Hippocampal formation (tissue), 2 donors: Measurements from ENCODE around the gene IL1RN.
A peak's percentile ranks its signal among the peaks of the same experiment; 100 is the strongest.
"Not testable (repeated sequence)": the region's sequence is repeated elsewhere in the genome, so short reads cannot be mapped to it uniquely, and the experiment has no call there.

Source experiments
- DNase-seq, 2 donors: peaks; one replicate each; lab custom pipeline; 2025; lab: John Stamatoyannopoulos, UW

Gene IL1RN

GRCh38 chr2:113126845-113127645, at the start of gene IL1RN:
IL1RN (plus strand) TSS chr2:113127598; CDS start chr2:113127625, 27 bp downstream.
- DNase-seq: no peak

GRCh38 chr2:113077921-113078320, 49.5 kb upstream of the IL1RN start:
- DNase-seq: no peak

GRCh38 chr2:113078350-113078839, 49.0 kb upstream of the IL1RN start:
- no peak for DNase-seq

GRCh38 chr2:113079131-113079530, 48.3 kb upstream of the IL1RN start:
- DNase-seq: no peak

GRCh38 chr2:113080134-113080533, 47.3 kb upstream of the IL1RN start:
- DNase-seq: no peak

- no peak for DNase-seq
These were observed 45.7 kb upstream of the IL1RN start for GRCh38 chr2:113081488-113082210.

GRCh38 chr2:113083296-113083695, 44.1 kb upstream of the IL1RN start:
- DNase-seq: no peak

- no peak for DNase-seq
These were observed 43.0 kb upstream of the IL1RN start for GRCh38 chr2:113084249-113085000.

GRCh38 chr2:113085542-113085941, 41.9 kb upstream of the IL1RN start:
- no peak for DNase-seq

GRCh38 chr2:113088213-113088992, 39.0 kb upstream of the IL1RN start:
- no peak for DNase-seq

GRCh38 chr2:113089916-113090315, 37.5 kb upstream of the IL1RN start:
- peak in 1 of 2 donors; percentile 1 for DNase-seq

GRCh38 chr2:113091231-113091896, 36.0 kb upstream of the IL1RN start:
- no peak for DNase-seq

- DNase-seq: no peak
These were observed 34.4 kb upstream of the IL1RN start for GRCh38 chr2:113092864-113093612.

- DNase-seq: no peak
These were observed 33.8 kb upstream of the IL1RN start for GRCh38 chr2:113093613-113093977.

- not testable (repeated sequence) for DNase-seq
These were observed 31.1 kb upstream of the IL1RN start for GRCh38 chr2:113096306-113096705.

GRCh38 chr2:113096842-113097618, 30.4 kb upstream of the IL1RN start:
- DNase-seq: not testable (repeated sequence)

- DNase-seq: no peak
These were observed 29.4 kb upstream of the IL1RN start for GRCh38 chr2:113098041-113098440.

GRCh38 chr2:113098532-113098931, 28.9 kb upstream of the IL1RN start:
- no peak for DNase-seq

- DNase-seq: no peak
These were observed 25.3 kb upstream of the IL1RN start for GRCh38 chr2:113102133-113102532.
